A673 (cell line): Measurements from ENCODE around the gene DNAH8.

Experiments used
- EZH2 ChIP-seq: fragments of 200-600 bp; sonication (generic); IDR thresholded peaks from 2 replicates; pipeline ENCODE4 v1.6.1; 2017; ENCODE audit warnings: borderline replicate concordance, low read depth, mild to moderate bottlenecking, mixed read lengths, antibody characterized with exemption, low read length; ENCODE audit not compliant: poor library complexity, severe bottlenecking
- TF ChIP-seq, protein P1 (sequence below): fragments of 300-800, 200-600 bp; sonication (generic); conservative IDR thresholded peaks from 2 replicates; pipeline ENCODE4 v1.5.1; 2017; ENCODE audit warnings: low read depth, mild to moderate bottlenecking, antibody characterized with exemption, low read length, moderate library complexity, mixed read lengths

DNA sequence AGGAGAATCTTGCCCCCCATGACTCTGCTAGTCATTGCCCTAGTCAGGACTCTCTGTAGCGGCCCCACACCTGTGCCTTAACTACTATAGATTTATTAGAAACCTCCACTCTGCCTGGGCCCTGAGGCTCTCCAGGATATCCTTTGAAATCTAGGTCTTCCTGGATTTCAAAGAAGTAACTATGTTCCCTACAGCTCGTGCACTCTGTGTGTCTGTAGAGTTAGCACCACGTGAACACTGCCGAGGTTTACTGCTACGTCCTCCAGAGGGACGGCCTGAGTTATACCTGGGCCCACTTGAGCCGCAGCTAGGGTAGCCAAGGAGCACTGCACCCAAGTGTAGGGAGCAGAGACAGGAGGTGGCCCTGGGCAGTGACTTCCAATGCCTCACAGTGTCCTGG is 353.3 kb downstream of the DNAH8 start:
- TF ChIP-seq, protein P1, sequence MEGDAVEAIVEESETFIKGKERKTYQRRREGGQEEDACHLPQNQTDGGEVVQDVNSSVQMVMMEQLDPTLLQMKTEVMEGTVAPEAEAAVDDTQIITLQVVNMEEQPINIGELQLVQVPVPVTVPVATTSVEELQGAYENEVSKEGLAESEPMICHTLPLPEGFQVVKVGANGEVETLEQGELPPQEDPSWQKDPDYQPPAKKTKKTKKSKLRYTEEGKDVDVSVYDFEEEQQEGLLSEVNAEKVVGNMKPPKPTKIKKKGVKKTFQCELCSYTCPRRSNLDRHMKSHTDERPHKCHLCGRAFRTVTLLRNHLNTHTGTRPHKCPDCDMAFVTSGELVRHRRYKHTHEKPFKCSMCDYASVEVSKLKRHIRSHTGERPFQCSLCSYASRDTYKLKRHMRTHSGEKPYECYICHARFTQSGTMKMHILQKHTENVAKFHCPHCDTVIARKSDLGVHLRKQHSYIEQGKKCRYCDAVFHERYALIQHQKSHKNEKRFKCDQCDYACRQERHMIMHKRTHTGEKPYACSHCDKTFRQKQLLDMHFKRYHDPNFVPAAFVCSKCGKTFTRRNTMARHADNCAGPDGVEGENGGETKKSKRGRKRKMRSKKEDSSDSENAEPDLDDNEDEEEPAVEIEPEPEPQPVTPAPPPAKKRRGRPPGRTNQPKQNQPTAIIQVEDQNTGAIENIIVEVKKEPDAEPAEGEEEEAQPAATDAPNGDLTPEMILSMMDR: no peak
- TF ChIP-seq EZH2: no peak
